ENCODE data around the gene KLHL13. TPM values are rescaled to one million over a fixed set of nuclear protein-coding genes. Genes with fewer than 3 reads are reported as not detected.
A peak's percentile ranks its signal among the peaks of the same experiment; 100 is the strongest.

Gene KLHL13
- total RNA-seq, 2 donors from 2014 or later: 3.7 to 12.4 TPM

GRCh38 chrX:117985241-117985640 is 131.4 kb downstream of the KLHL13 start:
- H3K4me1 ChIP-seq (ENCODE audit: control insufficient read depth, insufficient read depth, low read length): no peaks in the 10 kb centered on the region
- Mint-ChIP-seq H3K27me3 (ENCODE audit: insufficient read depth) (no peaks in the 10 kb centered on the region), H3K4me3 (no peak overlapping the region), H3K27ac (no peak overlapping the region), H3K36me3 (ENCODE audit: low read depth) (no peaks in the 10 kb centered on the region), H3K4me1 (no peaks in the 10 kb centered on the region), H3K9me3 (peaks cover 14% of the 10 kb centered on the region)
- H3K27ac ChIP-seq (ENCODE audit: low read depth, low read length): no peak overlapping the region
- H3K9me3 ChIP-seq (ENCODE audit: control insufficient read depth, low read length): no peaks in the 10 kb centered on the region
- DNase-seq: peak; percentile 54
- no peak overlapping the region for H3K4me3 ChIP-seq (ENCODE audit: low read length)
- H3K27me3 ChIP-seq (ENCODE audit: control insufficient read depth, insufficient read depth, low read length, poor library complexity, severe bottlenecking): no peaks in the 10 kb centered on the region
- no peak overlapping the region for H3K9ac ChIP-seq (ENCODE audit: extremely low read depth, low read length, poor library complexity, severe bottlenecking)
- TF ChIP-seq, protein P1, sequence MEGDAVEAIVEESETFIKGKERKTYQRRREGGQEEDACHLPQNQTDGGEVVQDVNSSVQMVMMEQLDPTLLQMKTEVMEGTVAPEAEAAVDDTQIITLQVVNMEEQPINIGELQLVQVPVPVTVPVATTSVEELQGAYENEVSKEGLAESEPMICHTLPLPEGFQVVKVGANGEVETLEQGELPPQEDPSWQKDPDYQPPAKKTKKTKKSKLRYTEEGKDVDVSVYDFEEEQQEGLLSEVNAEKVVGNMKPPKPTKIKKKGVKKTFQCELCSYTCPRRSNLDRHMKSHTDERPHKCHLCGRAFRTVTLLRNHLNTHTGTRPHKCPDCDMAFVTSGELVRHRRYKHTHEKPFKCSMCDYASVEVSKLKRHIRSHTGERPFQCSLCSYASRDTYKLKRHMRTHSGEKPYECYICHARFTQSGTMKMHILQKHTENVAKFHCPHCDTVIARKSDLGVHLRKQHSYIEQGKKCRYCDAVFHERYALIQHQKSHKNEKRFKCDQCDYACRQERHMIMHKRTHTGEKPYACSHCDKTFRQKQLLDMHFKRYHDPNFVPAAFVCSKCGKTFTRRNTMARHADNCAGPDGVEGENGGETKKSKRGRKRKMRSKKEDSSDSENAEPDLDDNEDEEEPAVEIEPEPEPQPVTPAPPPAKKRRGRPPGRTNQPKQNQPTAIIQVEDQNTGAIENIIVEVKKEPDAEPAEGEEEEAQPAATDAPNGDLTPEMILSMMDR (conservative IDR thresholded peaks at IDR 0.05): peak; percentile 64
- no peaks in the 10 kb centered on the region for H3K36me3 ChIP-seq (ENCODE audit: control insufficient read depth, insufficient read depth, low read length)
- no CpG with 5 or more reads among the region's 1 CpG for WGBS, 2 experiments (ENCODE audit: insufficient coverage in 1 of 2, insufficient read length in 1 of 2)

GRCh38 chrX:117982694-117983392 is 133.8 kb downstream of the KLHL13 start:
- Mint-ChIP-seq H3K9me3 (peaks cover 20% of the 10 kb centered on the region), H3K36me3 (ENCODE audit: low read depth) (no peaks in the 10 kb centered on the region), H3K4me1 (no peaks in the 10 kb centered on the region), H3K27ac (no peak overlapping the region), H3K27me3 (ENCODE audit: insufficient read depth) (no peaks in the 10 kb centered on the region), H3K4me3 (no peak overlapping the region)
- no peak overlapping the region for H3K9ac ChIP-seq (ENCODE audit: extremely low read depth, low read length, poor library complexity, severe bottlenecking)
- TF ChIP-seq, protein P1 (conservative IDR thresholded peaks at IDR 0.05): no peak
- no peaks in the 10 kb centered on the region for H3K36me3 ChIP-seq (ENCODE audit: control insufficient read depth, insufficient read depth, low read length)
- H3K9me3 ChIP-seq (ENCODE audit: control insufficient read depth, low read length): no peaks in the 10 kb centered on the region
- H3K4me1 ChIP-seq (ENCODE audit: control insufficient read depth, insufficient read depth, low read length): no peaks in the 10 kb centered on the region
- no peak for DNase-seq
- no peak overlapping the region for H3K4me3 ChIP-seq (ENCODE audit: low read length)
- H3K27me3 ChIP-seq (ENCODE audit: control insufficient read depth, insufficient read depth, low read length, poor library complexity, severe bottlenecking): no peaks in the 10 kb centered on the region
- 86% methylated on average over 1 of the region's 4 CpGs; no CpG with 5 or more reads in 1 of the 2 experiments for WGBS, 2 experiments (ENCODE audit: insufficient coverage in 1 of 2, insufficient read length in 1 of 2)
- H3K27ac ChIP-seq (ENCODE audit: low read depth, low read length): no peak overlapping the region

GRCh38 chrX:117978402-117978801 is 138.2 kb downstream of the KLHL13 start:
- no peaks in the 10 kb centered on the region for H3K36me3 ChIP-seq (ENCODE audit: control insufficient read depth, insufficient read depth, low read length)
- H3K27me3 ChIP-seq (ENCODE audit: control insufficient read depth, insufficient read depth, low read length, poor library complexity, severe bottlenecking): no peaks in the 10 kb centered on the region
- no peak overlapping the region for H3K9ac ChIP-seq (ENCODE audit: extremely low read depth, low read length, poor library complexity, severe bottlenecking)
- TF ChIP-seq, protein P1 (conservative IDR thresholded peaks at IDR 0.05): no peak
- no peak overlapping the region for H3K4me3 ChIP-seq (ENCODE audit: low read length)
- H3K4me1 ChIP-seq (ENCODE audit: control insufficient read depth, insufficient read depth, low read length): no peaks in the 10 kb centered on the region
- H3K9me3 Mint-ChIP-seq: peaks cover 24% of the 10 kb centered on the region
- H3K36me3 Mint-ChIP-seq (ENCODE audit: low read depth): no peaks in the 10 kb centered on the region
- H3K4me1 Mint-ChIP-seq: no peaks in the 10 kb centered on the region
- no peaks in the 10 kb centered on the region for H3K9me3 ChIP-seq (ENCODE audit: control insufficient read depth, low read length)
- DNase-seq: no peak
- H3K27me3 Mint-ChIP-seq (ENCODE audit: insufficient read depth): no peaks in the 10 kb centered on the region
- WGBS, 2 experiments (ENCODE audit: insufficient coverage in 1 of 2, insufficient read length in 1 of 2): 100% methylated on average over 1 of the region's 1 CpG; no CpG with 5 or more reads in 1 of the 2 experiments
- no peak overlapping the region for H3K27ac ChIP-seq (ENCODE audit: low read depth, low read length)
- no peak overlapping the region for H3K4me3 Mint-ChIP-seq
- H3K27ac Mint-ChIP-seq: no peak overlapping the region
